Measurements from ENCODE around the gene NUP205.

NUP205 gene

GRCh38 chr7:135552148-135552547 lies 5.6 kb upstream of the NUP205 start:
- DNase-seq, result no peak

GRCh38 chr7:135553346-135553745 lies 4.4 kb upstream of the NUP205 start:
- no peak for DNase-seq

- peak in 11 of 14 donors; percentile 17 to 66 (median 35) for DNase-seq
These were observed 635 bp downstream of the NUP205 start for GRCh38 chr7:135558337-135558767.

GRCh38 chr7:135558881-135559280 lies 1.2 kb downstream of the NUP205 start:
- DNase-seq, result no peak

DNA sequence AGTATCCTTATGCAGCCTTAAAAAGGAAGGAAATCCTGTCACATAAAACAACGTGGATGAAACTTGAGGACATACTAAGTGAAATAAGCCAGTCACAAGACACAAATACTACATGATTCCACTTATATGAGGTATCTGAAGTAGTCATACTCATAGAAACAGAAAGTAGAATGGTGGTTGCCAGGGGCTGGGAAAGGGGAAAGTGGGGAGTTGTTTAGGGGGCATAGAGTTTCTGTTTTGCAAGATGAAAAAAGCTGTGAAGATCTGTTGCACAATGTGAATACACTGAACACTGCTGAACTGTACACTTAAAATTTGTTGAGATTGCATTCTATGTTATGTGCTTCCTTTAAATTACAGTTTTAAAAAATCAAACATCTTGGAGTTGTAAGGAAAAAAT lies 2.9 kb downstream of the NUP205 start:
- DNase-seq, result no peak

DNA sequence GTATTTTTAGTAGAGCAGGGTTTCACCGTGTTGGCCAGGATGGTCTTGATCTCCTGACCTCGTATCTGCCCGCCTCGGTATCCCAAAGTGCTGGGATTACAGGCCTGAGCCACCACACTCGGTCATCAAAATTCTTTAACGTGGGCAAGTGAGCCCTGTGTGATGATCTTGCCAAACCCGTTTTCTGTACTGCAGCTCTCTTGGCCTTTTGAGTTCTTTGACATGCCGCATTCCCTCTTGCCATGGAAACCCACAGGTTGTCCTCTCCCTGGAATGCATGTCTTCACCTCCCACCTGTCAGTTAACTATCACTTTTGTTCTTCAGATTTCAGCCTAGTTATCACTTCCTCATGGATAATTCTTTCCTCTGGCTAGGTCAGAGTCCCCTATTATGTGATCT lies 5.0 kb downstream of the NUP205 start:
- no peak for DNase-seq

DNA sequence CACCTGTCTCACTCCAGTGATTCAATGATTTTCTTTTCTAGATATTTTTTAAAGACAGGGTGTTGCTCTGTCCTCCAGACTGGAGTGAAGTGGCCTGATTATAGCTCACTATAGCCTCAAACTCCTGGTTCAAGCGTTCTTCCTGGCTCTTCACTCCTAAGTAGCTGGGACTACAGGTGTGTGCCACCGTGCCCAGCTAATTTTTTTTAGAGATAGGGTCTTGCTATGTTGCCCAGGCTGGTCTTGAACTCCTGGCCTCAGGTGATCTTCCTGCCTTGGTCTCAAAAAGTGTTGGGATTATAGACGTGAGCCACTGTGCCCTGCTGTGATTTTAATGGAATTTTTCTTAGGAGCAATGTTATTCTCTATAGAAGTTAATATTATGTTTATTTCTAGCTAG lies 14.1 kb downstream of the NUP205 start:
- no peak for DNase-seq

GRCh38 chr7:135573541-135573940 lies 15.8 kb downstream of the NUP205 start:
- DNase-seq, result no peak

DNA sequence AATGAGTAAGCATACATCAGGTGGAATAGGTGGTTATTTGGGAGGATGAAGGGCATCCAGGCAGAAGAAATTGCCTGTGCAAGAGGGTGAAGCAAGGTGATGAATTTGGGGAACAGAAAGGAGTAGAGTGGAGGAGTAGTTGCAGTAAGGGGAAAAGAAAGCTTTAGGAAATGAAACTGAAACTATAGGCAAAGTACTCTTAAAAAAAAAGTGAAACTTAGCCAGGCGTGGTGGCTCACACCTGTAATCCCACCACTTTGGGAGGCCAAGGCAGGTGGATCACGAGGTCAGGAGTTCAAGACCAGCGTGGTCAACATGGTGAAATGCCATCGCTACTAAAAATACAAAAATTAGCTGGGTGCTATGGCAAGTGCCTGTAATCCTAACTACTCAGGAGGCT lies 17.6 kb downstream of the NUP205 start:
- no peak for DNase-seq

GRCh38 chr7:135578569-135578968 lies 20.9 kb downstream of the NUP205 start:
- no peak for DNase-seq

DNA sequence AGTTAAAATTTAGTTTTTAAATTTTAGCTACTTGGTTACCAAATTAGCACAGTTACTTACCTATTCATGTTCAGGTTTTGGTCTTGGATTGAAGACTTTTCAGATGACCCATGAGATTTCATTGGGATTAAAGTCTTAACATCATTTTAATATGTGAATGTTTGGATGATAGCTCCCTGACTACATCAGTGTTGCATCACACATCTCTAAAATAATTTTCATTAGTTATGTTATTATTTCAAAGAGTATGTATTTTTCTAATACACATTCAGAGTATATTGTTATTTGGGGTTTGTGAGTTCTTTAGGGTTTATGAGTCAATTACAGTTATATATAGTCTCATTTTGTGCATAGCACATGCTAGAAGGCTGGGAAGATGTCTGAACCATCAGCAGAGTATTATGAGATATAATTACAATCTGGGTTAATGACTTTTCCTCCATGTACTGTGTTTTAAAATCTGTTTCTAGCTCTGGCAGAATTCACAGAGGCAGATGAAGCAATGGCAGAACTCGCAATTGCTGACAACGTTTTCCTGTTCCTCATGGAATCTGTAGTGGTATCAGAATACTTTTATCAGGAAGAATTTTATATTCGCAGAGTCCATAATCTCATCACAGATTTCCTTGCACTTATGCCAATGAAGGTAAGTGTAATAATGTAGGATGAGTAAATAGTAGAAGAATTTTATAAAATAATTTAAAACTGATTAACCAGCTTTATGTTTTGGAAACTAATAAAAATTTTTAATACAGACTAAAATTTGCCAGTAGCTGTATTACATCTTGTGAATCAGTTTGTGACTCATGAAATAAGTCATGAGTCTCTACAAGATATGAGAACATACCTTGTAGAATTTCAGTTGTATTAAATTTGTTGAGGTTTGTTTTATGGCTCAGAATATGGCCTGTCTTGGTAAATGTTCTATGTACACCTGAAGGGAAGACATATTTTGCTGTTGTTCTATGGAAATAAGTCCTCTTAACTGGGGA lies 26.9 kb downstream of the NUP205 start:
- DNase-seq, result no peak

DNA sequence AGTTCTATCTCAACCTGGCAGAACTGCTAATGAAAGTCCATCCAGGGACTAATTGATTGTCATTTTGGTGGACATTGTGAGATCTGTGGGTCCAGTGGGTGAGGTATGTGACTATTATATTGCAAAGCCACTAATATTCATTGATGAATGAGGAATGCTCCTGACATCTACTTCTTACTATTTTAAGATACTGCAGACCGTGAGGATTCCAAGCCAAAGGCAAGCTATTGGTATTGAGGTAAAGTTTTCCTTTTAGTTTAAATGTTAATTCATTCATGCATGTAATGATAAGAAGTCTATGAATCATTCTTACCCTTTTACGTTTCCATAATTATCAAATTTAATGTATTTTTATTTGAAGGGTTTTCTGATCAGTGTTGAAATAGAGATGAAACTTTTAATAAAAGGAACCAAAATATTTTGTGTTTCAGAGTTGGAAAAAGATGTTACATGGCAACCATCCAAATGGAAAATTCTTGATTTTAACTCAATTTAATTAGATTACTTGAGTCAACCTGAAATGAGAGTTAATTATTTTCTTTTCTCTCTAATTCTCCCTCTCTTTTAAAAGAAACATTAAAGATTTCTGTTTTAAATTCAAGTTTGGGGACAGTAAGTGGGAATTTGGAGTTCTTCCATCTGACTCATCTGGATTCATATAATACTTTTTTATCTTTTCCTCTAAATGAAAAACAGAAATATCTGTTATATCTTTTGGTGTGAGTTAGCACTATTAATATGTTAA lies 39.6 kb downstream of the NUP205 start:
- DNase-seq, result no peak

GRCh38 chr7:135597926-135598305 lies 40.2 kb downstream of the NUP205 start:
- DNase-seq, result peak in 6 of 14 donors; percentile 2 to 32 (median 10)

DNA sequence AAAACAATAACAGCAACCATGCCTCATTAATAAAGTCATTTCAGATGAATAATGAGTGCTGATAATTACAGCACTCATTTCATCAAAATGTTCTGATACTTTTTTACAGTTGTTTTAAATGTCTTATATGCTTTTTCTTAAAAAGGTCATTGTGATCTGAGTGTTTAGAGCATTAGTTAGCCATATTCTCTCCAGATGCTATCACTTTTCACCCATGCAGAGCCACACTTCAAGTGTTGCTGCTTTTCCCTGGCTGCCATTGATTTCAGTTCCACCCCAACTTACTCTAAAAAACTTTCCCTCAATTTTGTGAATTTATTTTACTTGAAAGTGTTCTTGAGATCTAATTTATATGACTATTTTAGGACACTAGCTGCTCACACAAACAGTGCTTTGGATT lies 41.8 kb downstream of the NUP205 start:
- DNase-seq, result no peak

DNA sequence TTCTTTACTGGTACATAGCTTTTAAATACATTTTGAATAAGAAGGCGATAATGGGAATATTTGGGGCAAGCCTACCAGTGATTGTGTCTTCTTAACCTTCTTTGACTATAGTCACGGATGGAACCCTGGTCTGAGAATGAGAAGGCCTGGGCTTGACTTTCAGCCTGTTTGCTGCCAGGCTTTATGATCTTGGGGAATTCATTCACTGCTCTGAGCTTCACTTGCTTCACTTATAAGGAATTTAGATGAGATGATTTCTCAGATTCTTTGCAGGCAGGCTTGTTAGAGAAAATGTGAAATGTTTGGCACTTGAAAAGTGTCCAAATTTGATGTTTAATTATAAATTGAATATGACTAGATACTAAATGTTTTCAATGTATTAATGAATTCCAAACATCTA lies 42.5 kb downstream of the NUP205 start:
- no peak for DNase-seq

- no peak for DNase-seq
These were observed 43.5 kb downstream of the NUP205 start for GRCh38 chr7:135601182-135601581.

DNA sequence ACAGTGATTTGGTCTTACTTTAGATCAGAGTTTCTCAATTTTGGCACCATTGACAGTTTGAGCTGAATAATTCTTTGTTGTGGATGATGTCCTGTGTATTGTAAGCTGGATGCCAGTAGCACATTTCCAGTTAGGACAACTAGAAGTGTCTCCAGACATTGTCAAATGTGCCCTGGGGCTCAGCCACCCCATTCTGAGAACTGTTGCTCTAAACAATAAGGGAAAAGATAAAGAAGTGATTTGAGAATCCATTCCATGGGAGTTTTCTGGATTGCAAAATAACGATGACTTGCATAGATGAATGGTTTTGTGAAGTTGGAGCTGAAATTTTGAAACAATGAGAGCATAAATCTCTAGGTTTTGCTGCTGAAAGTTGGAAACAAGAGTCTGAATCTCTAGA lies 44.6 kb downstream of the NUP205 start:
- DNase-seq, result peak in 4 of 14 donors; percentile 2 to 29 (median 22)

- DNase-seq, result no peak
These were observed 58.4 kb downstream of the NUP205 start for GRCh38 chr7:135616136-135616535.

DNA sequence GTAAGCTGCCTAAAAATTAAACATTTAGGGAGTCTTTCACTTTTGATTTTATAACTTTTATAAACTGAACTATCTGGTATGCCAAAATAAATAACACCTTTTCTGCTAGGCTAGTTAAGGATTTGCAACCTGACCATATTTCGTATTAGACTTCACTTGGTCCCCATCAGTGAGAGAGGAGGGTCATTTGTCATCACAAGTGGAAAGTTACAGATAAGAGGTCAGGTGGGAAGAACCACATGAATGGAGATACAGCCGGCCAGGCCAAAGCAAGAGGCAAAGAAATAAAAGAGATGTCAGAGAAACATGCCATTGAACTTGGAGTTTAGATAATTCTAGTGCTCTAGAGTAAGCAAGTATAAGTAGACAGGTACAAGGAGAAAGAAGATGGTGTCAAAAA lies 60.1 kb downstream of the NUP205 start:
- no peak for DNase-seq

DNA sequence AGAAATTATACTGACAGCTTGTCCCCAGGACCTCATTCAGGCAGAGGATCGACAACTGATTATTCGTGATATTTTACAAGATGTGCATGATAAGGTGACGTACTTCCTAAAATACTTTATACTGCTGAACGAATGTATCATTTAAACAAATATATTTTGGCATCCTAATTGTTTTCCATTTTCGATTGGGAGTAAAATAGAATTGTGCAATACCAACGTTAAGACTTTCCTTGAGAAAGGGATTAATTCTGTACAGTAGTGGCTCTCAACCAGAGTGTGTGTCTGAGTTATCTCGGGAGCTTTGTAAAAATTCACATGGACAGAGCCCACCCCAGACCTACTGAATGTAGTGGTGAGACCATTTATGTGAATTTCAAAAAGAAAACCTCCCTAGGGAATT lies 60.8 kb downstream of the NUP205 start:
- DNase-seq, result no peak

DNA sequence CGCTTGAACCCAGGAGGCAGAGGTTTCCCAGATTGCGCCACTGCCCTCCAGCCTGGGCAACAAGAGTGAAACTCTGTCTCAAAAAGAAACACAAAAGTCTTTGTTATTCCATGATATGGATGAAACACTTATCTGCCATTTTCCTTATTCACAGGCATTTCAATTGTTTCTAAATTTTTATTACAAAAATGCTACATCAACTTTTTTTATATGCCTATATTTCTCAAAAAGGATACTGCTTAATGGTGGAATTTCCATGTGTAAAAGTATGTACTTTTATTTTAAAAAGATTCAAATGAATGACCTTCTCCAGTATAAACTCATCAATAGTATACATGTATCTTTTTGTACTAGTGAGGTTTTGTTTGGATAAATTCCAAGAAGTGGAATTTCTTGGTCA lies 62.7 kb downstream of the NUP205 start:
- DNase-seq, result no peak

- DNase-seq, result peak in 2 of 14 donors; percentile 7 to 34
These were observed 63.5 kb downstream of the NUP205 start for GRCh38 chr7:135620980-135621850.
